ENCODE results near the gene SPON2. TPM values are rescaled to one million over a fixed set of nuclear protein-coding genes. Genes with fewer than 3 reads are reported as not detected.

SPON2 gene
- total RNA-seq, 8 experiments from 2014 or later = 2.0 to 12.6 (median 8.1) TPM

- H3K4me1 ChIP-seq (replicated peaks in 1 of 2) = peaks cover 0 to 4% of the 10 kb centered on the region in 2 donors
- in situ Hi-C loops (cut with MboI; ENCODE audit: low pct_unique_long_range_greater_than_20kb in 2 of 9, low sequenced_read_pairs in 9 of 9, unreplicated experiment in 9 of 9) = no loop called here
- H3K27ac ChIP-seq = no peak overlapping the region
- WGBS, 10 experiments = 33 to 89% (median 82%) methylated on average over 1 to 5 of the region's 13 CpGs; no CpG with 5 or more reads in 4 of the 10 experiments
- no peak overlapping the region for H3K4me3 ChIP-seq
- ATAC-seq (replicated peaks in 6 of 8) = no peak
These were observed 24.2 kb upstream of the SPON2 start for GRCh38 chr4:1196421-1197183.

DNA sequence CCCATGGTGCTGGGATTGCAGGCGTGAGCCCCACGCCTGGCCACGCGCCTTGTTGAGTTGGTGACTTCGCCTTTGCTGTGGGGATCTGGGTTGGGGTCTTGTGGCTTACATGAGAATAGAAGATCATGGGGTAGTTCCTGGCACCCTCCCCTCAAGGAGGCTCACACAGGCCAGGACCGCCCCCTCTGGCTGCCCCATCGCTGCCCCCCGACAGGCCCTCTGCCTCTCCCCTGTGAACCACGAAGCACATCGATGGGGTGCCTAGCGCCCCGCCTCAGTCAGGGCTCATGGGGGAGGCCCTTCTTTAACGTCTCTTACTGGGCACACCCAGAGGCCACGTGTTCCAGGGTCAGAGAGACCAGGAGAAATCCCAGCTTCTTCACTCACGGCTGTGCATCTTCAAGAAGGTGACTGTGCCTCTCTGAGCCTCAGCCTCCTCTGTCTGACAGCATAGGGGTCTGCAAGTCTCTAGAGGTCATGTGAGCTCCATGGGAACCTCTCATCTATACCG, 23.6 kb upstream of the SPON2 start:
- in situ Hi-C loops (cut with MboI; ENCODE audit: low pct_unique_long_range_greater_than_20kb in 2 of 9, low sequenced_read_pairs in 9 of 9, unreplicated experiment in 9 of 9) = no loop called here
- ATAC-seq (replicated peaks in 6 of 8) = no peak
- WGBS, 10 experiments = no CpG with 5 or more reads among the region's 16 CpGs
- H3K27ac ChIP-seq = no peak overlapping the region
- H3K4me1 ChIP-seq (replicated peaks in 1 of 2) = no peaks in the 10 kb centered on the region
- no peak overlapping the region for H3K4me3 ChIP-seq

DNA sequence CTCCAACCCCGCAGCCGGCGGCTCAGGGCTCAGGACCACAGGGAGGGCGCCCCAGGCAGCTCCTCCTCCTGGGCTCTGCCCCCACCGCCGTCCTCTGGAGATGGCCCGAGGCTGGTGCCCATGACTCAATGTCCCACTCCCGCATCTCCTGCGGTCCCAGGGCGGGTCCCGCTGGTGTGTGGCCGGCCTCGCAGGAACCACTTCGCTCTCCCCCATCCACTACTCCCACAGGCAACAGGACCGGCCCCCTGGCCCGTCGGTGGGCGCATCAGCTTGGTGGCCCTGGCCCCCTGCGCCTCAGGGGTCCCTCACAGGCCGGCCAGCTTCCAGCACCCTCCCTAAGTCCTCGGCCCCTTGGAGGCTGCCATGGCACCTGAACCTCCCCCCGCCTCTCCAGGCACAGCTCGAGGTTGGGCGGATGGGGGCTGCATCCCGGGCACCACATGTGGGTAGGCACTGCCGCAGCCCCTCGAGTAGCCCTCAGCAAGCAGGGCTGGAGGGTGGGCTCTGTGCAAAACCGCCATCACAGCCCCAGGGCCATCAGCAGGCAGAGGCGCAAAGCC, 22.8 kb upstream of the SPON2 start:
- 80% methylated on average over 1 of the region's 29 CpGs; no CpG with 5 or more reads in 9 of the 10 experiments for WGBS, 10 experiments
- in situ Hi-C loops (cut with MboI; ENCODE audit: low pct_unique_long_range_greater_than_20kb in 2 of 9, low sequenced_read_pairs in 9 of 9, unreplicated experiment in 9 of 9) = no loop called here
- no peak for ATAC-seq (replicated peaks in 6 of 8)
- Histone ChIP-seq H3K4me1 (replicated peaks in 1 of 2) (no peaks in the 10 kb centered on the region), H3K27ac (no peak overlapping the region), H3K4me3 (no peak overlapping the region)

DNA sequence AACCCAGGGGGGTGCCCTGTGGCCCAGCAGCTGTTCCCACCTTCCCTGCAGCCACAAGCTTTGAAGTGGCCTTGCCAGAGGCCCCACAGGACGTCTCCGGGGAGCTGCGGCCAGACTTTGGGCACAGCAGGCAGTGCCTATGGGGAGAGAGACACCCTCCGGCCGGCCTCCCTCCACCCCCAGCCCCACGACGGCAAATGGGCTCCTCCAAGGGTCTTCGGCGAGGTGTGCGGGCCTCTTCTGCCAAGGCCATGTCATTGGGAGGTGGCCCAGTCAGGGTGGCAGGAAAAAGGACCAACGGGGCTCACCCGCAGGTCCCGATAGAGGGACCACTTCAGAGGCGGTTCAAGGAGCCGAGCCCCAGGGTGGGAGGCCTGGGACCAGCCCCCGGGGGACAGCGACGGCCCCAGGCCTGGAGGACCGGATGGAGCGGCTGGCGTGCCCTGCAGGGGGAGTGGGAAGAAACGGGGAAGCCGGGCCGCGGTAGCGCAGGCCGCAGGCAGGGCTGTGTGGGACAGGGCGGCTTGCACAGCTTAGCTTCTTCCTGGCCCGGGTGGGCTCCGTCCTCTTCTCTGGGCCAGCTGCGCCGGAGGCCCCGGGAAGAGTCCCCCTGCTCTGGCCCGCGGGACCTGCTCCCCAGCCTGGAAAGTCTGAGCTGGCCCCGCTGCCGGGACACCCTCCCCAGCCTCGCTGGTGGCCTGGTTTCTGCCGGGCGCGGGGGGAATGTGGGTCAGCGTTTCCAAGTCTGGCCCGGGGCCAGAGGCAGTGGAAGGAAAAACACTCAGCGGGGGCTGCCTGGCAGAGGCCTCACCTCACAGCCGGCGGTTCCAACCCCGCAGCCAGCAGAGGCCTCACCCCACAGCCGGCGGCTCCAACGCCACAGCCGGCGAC, 21.9 kb upstream of the SPON2 start:
- ATAC-seq (replicated peaks in 6 of 8) = peak in 2 of 8 experiments; percentile 27 to 42
- no peak overlapping the region for H3K27ac ChIP-seq
- no peaks in the 10 kb centered on the region for H3K4me1 ChIP-seq (replicated peaks in 1 of 2)
- WGBS, 10 experiments = 10 to 90% (median 33%) methylated on average over 2 to 28 of the region's 52 CpGs; no CpG with 5 or more reads in 3 of the 10 experiments
- no peak overlapping the region for H3K4me3 ChIP-seq
- in situ Hi-C loops (cut with MboI; ENCODE audit: low pct_unique_long_range_greater_than_20kb in 2 of 9, low sequenced_read_pairs in 9 of 9, unreplicated experiment in 9 of 9) = no loop called here

- Histone ChIP-seq H3K4me3 (no peak overlapping the region), H3K27ac (no peak overlapping the region), H3K4me1 (replicated peaks in 1 of 2) (no peaks in the 10 kb centered on the region)
- ATAC-seq (replicated peaks in 6 of 8) = no peak
- WGBS, 10 experiments = 50% methylated on average over 2 of the region's 28 CpGs; no CpG with 5 or more reads in 9 of the 10 experiments
- in situ Hi-C loops (cut with MboI; ENCODE audit: low pct_unique_long_range_greater_than_20kb in 2 of 9, low sequenced_read_pairs in 9 of 9, unreplicated experiment in 9 of 9) = no loop called here
These were observed 21.0 kb upstream of the SPON2 start for GRCh38 chr4:1193206-1194009.

GRCh38 chr4:1192493-1193205, 20.3 kb upstream of the SPON2 start:
- ATAC-seq (replicated peaks in 6 of 8) = peak; percentile 27 to 69 (median 62)
- Histone ChIP-seq H3K4me1 (replicated peaks in 1 of 2) (no peaks in the 10 kb centered on the region), H3K4me3 (no peak overlapping the region), H3K27ac (no peak overlapping the region)
- WGBS, 10 experiments = 9 to 92% (median 66%) methylated on average over 1 to 7 of the region's 13 CpGs; no CpG with 5 or more reads in 4 of the 10 experiments
- in situ Hi-C loops (cut with MboI; ENCODE audit: low pct_unique_long_range_greater_than_20kb in 2 of 9, low sequenced_read_pairs in 9 of 9, unreplicated experiment in 9 of 9) = no loop called here

DNA sequence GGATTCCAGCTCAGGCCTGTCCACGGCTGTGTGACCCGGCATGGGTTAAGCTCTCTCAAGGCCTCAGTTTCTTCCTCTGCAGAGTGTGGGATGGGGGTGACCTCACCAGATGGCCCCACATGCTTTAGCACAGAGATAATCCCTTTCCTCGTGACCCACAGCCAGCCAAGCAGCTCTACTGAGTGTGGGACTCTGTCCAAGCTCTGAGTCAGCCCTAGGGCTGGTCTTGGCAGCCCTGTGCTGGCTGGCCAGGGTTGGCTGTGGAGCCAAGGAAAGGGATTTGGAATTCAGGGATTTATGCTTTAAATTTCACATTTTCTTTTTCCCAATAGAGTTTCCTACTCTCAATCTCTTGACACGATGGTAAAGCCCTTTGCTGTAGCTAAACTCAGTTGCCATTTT, 19.7 kb upstream of the SPON2 start:
- Histone ChIP-seq H3K4me3 (no peak overlapping the region), H3K27ac (no peak overlapping the region), H3K4me1 (replicated peaks in 1 of 2) (no peaks in the 10 kb centered on the region)
- peak; percentile 76 to 98 (median 94) for ATAC-seq (replicated peaks in 6 of 8)
- in situ Hi-C loops (cut with MboI; ENCODE audit: low pct_unique_long_range_greater_than_20kb in 2 of 9, low sequenced_read_pairs in 9 of 9, unreplicated experiment in 9 of 9) = no loop called here
- 0 to 100% (median 50%) methylated on average over 1 to 2 of the region's 4 CpGs; no CpG with 5 or more reads in 3 of the 10 experiments for WGBS, 10 experiments

DNA sequence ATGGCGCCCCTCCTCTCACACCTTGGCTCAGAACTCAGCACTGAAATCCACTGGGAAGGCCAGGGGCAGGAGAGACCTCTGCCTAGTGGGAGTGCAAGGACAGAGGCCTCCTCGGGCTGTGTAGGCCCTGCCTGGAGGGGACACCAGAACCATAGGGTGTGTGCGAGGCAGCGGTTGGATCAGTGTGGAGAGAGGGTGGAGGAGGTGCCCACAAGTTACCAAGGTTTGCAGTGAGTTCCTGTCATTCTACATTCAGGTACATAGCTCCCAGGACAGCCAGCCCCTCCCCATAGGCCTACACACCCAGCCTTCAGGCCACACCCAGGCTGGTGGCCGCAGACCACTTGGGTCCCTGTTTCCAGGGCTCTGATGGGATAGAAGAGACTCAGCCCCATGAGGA, 19.2 kb upstream of the SPON2 start:
- no peak for ATAC-seq (replicated peaks in 6 of 8)
- WGBS, 10 experiments = 55 to 100% (median 74%) methylated on average over 1 to 3 of the region's 5 CpGs; no CpG with 5 or more reads in 4 of the 10 experiments
- Histone ChIP-seq H3K27ac (no peak overlapping the region), H3K4me3 (no peak overlapping the region), H3K4me1 (replicated peaks in 1 of 2) (no peaks in the 10 kb centered on the region)
- in situ Hi-C loops (cut with MboI; ENCODE audit: low pct_unique_long_range_greater_than_20kb in 2 of 9, low sequenced_read_pairs in 9 of 9, unreplicated experiment in 9 of 9) = no loop called here

DNA sequence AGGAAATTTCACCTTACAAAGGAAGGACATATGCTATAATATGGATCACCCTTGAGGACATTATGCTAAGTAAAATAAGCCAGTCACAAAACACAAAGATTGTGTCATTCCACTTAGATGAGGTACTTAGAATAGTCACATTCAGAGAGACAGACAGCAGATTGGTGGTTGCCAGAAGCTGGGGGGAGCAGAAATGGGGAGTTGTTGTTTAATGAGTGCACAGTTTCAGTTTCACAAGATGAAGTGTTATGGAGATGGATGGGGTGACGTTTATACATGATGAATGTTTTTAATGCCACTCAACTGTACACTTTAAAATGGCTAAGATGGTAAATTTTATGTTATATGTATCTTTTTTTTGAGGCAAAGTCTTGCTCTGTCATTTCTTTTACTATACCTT, 14.8 kb upstream of the SPON2 start:
- 11 to 57% (median 38%) methylated on average over 1 of the region's 1 CpG; no CpG with 5 or more reads in 5 of the 10 experiments for WGBS, 10 experiments
- in situ Hi-C loops (cut with MboI; ENCODE audit: low pct_unique_long_range_greater_than_20kb in 2 of 9, low sequenced_read_pairs in 9 of 9, unreplicated experiment in 9 of 9) = no loop called here
- Histone ChIP-seq H3K27ac (no peak overlapping the region), H3K4me3 (no peak overlapping the region), H3K4me1 (replicated peaks in 1 of 2) (no peaks in the 10 kb centered on the region)
- ATAC-seq (replicated peaks in 6 of 8) = peak in 3 of 8 experiments; percentile 8 to 41 (median 9)

GRCh38 chr4:1183985-1184773, 11.8 kb upstream of the SPON2 start:
- Histone ChIP-seq H3K27ac (no peak overlapping the region), H3K4me1 (replicated peaks in 1 of 2) (no peaks in the 10 kb centered on the region), H3K4me3 (no peak overlapping the region)
- in situ Hi-C loops (cut with MboI; ENCODE audit: low pct_unique_long_range_greater_than_20kb in 2 of 9, low sequenced_read_pairs in 9 of 9, unreplicated experiment in 9 of 9) = no loop called here
- no peak for ATAC-seq (replicated peaks in 6 of 8)
- WGBS, 10 experiments = 51 to 82% (median 62%) methylated on average over 3 to 6 of the region's 6 CpGs

DNA sequence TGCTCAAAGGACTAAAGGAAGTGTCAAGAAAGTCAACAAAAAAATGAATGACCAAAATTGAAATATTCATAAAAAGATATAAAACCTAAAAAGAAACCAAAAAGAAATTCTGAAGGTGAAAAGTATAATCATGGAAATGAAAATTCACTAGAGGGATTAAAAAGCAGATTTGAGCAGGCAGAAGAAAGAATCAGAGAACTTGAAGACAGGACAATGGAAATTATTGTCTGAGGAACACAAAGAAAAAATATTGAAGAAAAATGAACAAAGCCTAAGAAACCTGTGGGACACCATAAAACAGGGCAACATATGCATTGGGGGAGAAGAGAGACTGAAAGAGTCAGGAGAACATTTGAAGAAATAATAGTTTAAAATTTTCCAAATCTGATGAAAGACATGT, 9.9 kb upstream of the SPON2 start:
- in situ Hi-C loops (cut with MboI; ENCODE audit: low pct_unique_long_range_greater_than_20kb in 2 of 9, low sequenced_read_pairs in 9 of 9, unreplicated experiment in 9 of 9) = no loop called here
- H3K4me1 ChIP-seq (replicated peaks in 1 of 2) = no peaks in the 10 kb centered on the region
- no peak overlapping the region for H3K27ac ChIP-seq
- H3K4me3 ChIP-seq = no peak overlapping the region
- ATAC-seq (replicated peaks in 6 of 8) = no peak

Data from motor neuron (in vitro differentiated cells).